HG02973 (cell line): Measurements from ENCODE around the gene GOLT1A.

Source experiments
- ATAC-seq: cut with Tn5 transposase; IDR thresholded peaks from one replicate; pipeline ENCODE4 v1.9.1; 2021; ENCODE audit warnings: moderate library complexity; ENCODE audit not compliant: unreplicated experiment

Gene GOLT1A, protein sequence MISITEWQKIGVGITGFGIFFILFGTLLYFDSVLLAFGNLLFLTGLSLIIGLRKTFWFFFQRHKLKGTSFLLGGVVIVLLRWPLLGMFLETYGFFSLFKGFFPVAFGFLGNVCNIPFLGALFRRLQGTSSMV

GRCh38 chr1:204213668-204214662 is at the start of gene GOLT1A:
Gene GOLT1A (minus strand): TSS chr1:204213988. CDS start chr1:204213906, 82 bp downstream.
- ATAC-seq = peak; percentile 59

- ATAC-seq = no peak
Observed at GRCh38 chr1:204263254-204263910, 49.6 kb upstream of the GOLT1A start.

- ATAC-seq = no peak
Observed at GRCh38 chr1:204262506-204263253, 48.9 kb upstream of the GOLT1A start.

DNA sequence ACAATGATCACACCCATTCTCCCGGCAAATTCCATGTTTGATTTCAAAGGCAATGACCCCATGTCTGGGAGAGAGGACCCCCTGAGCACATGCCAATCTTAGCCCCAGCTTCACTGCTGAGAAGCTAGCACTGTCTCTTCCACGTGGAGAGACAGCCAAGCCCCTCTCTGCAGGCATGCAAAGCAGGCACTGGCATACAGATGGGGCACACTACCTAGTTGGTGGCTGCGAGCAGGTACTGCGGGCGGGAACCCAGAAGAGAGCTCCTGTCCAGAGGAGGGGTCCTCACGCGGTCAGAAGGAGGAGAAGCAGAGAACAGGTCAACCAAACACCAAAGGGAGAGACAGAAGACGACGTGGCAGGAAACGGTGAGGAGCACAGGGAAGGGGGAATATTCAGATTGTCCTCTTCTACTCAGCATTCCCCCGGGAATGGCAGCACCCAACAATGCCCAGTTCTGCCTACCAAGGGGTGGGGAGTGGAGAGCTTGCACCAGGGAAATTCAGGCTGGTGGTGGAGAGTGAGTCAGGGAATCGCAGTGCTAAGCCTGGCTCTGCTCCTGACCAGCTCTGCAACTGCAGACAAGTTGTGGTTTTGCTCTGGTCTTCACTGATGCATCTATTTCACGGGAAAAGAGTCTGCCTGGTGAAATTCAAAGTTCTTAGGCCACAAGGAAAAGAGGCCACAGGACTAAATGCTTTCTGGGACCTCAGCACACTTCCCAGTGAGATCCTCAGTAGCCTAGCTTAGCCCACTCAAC is 48.1 kb upstream of the GOLT1A start:
- ATAC-seq = no peak

GRCh38 chr1:204261266-204261665 is 47.5 kb upstream of the GOLT1A start:
- ATAC-seq = no peak

- no peak for ATAC-seq
Observed at GRCh38 chr1:204260601-204261197, 46.9 kb upstream of the GOLT1A start.

DNA sequence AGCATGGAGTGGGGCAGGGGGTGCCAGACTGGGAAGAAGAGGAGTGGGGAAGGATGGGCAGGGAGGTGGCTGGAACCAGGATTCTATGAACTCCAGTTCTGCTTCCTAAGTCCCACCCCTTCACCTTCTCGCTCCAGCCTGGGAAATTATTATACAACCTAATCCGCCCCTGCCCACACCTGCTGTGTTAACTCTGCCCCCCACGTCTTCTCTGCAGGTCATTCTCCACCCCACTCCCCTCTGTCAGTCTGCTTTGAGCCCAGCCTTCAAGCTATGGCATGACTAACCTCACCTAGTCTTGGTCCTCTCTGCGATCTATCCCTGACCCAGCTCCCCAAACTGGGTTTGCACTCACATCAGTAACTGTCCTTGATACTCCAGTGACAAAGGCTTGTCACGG is 46.0 kb upstream of the GOLT1A start:
- no peak for ATAC-seq

GRCh38 chr1:204259196-204259595 is 45.4 kb upstream of the GOLT1A start:
- ATAC-seq = no peak

GRCh38 chr1:204258213-204259115 is 44.7 kb upstream of the GOLT1A start:
- no peak for ATAC-seq

DNA sequence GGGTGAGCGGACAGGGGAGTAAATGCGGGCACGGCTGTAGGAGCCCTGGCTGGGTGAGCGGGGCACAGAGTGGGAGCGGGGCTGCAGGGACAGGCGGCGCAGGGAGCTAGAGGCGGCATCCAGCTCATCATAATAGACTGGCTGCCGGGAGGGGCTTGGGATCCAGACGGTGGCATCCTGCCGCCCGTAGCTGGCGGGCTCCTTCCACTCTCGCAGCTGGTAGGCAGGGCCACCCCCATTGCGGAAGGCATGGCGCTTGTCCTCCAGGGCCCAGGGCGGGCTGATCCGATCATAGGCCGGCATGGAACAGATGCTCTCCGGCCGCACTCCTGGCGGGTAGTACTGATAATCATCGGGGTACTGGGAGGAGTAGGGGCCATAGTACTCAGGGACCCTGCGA is 43.7 kb upstream of the GOLT1A start:
- no peak for ATAC-seq

DNA sequence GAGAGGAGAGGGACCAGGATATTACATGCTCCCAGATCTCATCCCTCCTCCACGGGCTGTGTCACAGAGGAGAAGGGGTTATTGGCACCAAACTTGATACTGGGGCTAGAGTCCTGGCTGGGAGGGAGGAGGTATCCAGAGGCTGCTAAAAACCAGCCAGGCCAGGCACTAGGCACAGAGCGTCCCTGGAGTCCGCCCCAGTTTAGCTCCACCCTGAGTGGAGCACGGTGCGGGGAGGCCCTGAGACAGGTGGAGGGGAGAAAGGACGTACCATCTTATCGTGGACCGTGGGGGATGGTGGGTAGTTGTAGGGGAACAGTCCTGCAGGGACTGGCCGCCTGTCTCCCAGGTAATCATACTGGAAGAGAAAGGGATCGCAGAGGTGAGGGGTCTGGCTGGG is 42.7 kb upstream of the GOLT1A start:
- ATAC-seq = no peak

GRCh38 chr1:204255966-204256365 is 42.2 kb upstream of the GOLT1A start:
- no peak for ATAC-seq

GRCh38 chr1:204255225-204255624 is 41.4 kb upstream of the GOLT1A start:
- ATAC-seq = no peak

- no peak for ATAC-seq
Observed at GRCh38 chr1:204254031-204254661, 40.4 kb upstream of the GOLT1A start.

- no peak for ATAC-seq
Observed at GRCh38 chr1:204251926-204252689, 38.3 kb upstream of the GOLT1A start.

GRCh38 chr1:204251286-204251685 is 37.5 kb upstream of the GOLT1A start:
- ATAC-seq = no peak

DNA sequence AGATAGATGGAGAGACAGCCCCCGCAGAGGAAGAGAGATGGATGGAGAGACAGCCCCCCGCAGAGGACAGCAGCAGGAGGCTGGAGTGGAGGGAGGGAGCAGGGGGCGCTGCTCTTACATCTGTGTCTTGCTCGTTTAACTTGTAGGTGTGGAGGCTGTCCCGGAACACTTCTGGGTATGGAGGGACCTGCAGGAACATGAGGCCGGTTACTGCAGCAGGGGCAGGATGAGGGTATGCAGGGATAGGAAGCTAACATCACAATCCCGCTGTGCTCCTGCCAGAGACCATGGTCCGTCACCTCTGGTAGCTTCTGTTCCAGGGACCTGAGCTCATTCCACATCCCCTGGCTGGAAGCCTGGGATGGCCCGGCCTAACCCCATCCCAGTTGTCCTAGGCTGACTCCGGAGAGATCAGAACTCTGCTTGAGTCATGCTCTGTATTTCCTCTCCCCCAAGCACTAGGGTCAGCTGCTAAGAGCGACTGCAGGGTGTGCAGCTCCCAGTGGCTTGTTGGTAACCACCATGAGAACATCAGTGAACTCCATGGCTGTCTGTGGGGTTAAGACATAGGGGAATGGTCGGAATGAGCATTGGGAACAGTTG is 36.7 kb upstream of the GOLT1A start:
- ATAC-seq = no peak
